ENCODE results near the gene CENPP.

Gene CENPP

DNA sequence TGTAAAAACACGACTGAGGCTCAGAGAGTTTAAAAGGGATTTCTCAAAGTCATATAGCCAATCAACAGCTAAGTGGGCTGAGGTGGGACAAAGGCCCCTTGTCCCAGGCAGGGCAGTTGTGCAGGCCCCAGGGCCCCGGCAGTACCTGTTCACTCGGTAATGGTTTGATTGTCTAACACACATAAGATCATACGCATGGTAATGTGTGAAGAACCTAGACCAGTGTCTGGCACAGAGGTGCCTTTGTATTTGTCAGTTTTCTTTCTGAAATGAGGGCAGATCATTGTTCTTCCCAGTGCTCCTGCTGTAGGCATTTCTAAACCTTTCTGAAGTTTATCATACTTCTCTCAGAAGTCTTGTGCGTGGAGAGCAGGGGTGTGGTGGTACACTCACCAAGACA lies 277.3 kb downstream of the CENPP start:
- no peak for DNase-seq

DNA sequence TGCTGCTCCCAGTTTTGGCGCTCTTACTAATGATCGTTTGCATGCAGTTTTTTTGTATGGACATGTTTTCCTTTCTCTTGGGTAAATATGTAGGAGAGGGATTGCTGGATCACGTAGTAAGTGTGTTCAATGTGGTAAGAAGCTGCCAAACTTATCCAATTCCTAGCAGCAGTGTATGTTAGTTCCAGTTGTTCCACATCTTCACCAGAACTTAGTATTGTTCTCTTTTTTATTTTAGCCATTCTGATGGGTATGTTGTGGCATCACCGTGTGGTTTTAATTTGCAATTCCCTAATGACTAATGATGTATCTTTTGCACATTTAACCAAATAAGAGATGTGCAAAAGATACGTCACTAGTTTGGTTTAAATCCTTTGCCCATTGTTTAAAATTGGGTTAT lies 278.2 kb downstream of the CENPP start:
- no peak for DNase-seq

DNA sequence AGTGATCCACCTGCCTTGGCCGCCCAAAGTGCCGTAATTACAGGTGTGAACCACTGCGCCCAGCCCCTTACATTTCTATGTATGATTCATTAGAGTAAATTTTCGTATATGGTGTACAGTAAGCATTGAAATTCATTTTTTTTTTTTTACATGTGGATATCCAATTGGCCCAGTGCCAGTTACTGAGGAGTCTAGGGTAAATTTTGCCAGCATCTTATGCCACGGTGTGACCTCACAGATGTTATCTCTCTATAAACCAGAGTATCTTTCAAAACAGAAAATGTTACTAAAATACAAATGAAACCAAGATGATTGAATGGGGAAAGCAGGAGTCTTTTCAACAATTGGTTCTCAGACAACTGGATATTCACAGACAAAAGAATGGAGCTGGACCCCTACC lies 279.5 kb downstream of the CENPP start:
- DNase-seq, result no peak

- DNase-seq, result no peak
Measured at GRCh38 chr9:92607088-92607487, 281.3 kb downstream of the CENPP start.

GRCh38 chr9:92607773-92608172 lies 282.0 kb downstream of the CENPP start:
- peak; percentile 33 for DNase-seq

DNA sequence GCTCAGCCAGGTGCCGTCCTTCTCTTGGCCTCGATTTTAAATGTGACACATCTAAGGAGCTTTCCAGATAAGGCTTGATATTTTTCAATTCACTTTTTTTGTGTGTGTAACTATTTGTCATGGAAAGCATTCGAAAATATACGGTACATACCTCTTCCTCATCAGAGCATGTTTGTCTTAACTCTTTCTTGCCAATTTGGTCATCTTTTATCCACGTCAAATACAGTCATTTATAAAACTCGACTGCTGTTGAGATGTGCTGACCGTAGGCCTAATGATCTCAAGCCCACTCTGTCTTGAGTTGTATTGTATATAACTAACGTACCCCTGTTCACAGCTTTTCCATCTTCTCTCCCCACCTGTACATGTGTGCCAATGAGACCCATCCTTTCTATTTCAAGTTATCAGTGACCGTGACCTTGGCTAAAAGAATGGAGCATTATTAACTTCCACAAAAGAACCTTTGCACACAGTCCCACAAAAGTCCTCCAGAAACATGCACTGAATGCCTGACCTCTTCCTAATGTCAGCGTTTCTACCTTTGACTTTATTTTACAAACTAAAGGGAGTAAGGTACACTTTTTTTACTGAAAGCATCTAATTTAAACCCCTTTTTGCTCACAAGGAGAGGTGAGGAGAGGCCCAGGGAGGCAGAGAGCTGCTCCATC lies 282.6 kb downstream of the CENPP start:
- DNase-seq, result no peak

GRCh38 chr9:92608909-92609445 lies 283.2 kb downstream of the CENPP start:
- DNase-seq, result peak; percentile 41

- DNase-seq, result no peak
Measured at GRCh38 chr9:92610470-92611420, 285.0 kb downstream of the CENPP start.

- no peak for DNase-seq
Measured at GRCh38 chr9:92611621-92612285, 286.0 kb downstream of the CENPP start.

GRCh38 chr9:92612292-92612691 lies 286.5 kb downstream of the CENPP start:
- DNase-seq, result no peak

DNA sequence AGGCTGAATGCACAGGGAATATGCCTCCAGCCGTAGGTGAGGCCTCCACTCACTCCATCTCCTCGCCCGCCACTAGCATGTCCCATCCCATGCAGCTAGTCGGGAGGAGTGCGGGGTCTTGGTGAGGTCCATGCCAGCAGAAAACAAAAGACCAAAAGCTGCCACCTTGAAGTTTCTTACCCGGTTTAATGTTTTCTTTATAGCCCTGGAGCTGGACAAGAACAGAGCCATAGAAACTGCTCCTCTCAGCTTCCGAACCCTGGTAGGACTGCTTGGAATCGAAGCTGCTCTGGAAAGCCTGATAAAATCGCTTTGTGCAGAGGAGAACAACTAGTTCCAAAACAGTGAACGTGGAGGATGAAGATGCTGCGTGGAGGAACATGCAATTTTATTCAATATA lies 287.1 kb downstream of the CENPP start:
- DNase-seq, result no peak

- DNase-seq, result no peak
Measured at GRCh38 chr9:92613268-92614122, 287.7 kb downstream of the CENPP start.

GRCh38 chr9:92614123-92614510 lies 288.4 kb downstream of the CENPP start:
- DNase-seq, result no peak

GRCh38 chr9:92614763-92615461 lies 289.2 kb downstream of the CENPP start:
- no peak for DNase-seq

GRCh38 chr9:92615790-92616189 lies 290.0 kb downstream of the CENPP start:
- no peak for DNase-seq

DNA sequence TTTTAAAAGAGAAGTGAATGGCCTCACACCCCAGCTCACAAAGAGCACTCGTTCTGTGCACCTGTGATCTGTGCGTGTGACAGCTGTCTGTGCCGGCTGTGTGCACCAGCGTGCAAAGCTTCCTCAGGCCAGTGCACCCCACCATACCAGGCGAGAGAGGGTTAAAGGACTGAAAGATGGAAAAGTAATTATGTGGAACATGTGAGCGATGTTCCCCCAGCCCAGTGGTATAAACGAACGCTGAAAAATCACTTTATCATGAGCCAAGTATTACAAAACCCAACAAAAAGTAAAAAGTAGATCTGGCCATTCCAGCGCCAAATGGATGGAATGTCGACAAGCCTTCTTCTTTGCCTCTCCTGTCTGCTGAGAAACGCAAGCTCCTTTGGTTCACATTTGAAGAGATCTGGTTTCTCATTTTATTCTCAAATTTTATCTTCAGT lies 290.5 kb downstream of the CENPP start:
- DNase-seq, result no peak

GRCh38 chr9:92616655-92617111 lies 290.9 kb downstream of the CENPP start:
- no peak for DNase-seq

- no peak for DNase-seq
Measured at GRCh38 chr9:92617195-92617813, 291.6 kb downstream of the CENPP start.

GRCh38 chr9:92617951-92618510 lies 292.3 kb downstream of the CENPP start:
- DNase-seq, result no peak

- DNase-seq, result peak; percentile 2
Measured at GRCh38 chr9:92618633-92619225, 293.0 kb downstream of the CENPP start.
